GM23338 (cell line): ENCODE measurements around the gene ADORA1.

ENCODE experiments used
- CREB1 ChIP-seq: fragments of 250-450 bp; sonication (Bioruptor Pico); IDR thresholded peaks from 2 replicates; pipeline ENCODE4 v1.5.0; 2020; ENCODE audit warnings: low read depth, mild to moderate bottlenecking, moderate library complexity
- EZH2 ChIP-seq: fragments of 200-600 bp; sonication (generic); IDR thresholded peaks from one replicate; pipeline ENCODE4 v1.8.0; 2017; ENCODE audit warnings: antibody characterized with exemption, mild to moderate bottlenecking, low read depth; ENCODE audit not compliant: unreplicated experiment
- EZH2phosphoT487 ChIP-seq: fragments of 200-600 bp; sonication (generic); IDR thresholded peaks from one replicate; pipeline ENCODE4 v1.8.1; 2018; ENCODE audit warnings: antibody characterized with exemption; ENCODE audit not compliant: unreplicated experiment
- JUNB ChIP-seq: IDR thresholded peaks from one replicate; pipeline ENCODE4 v1.6.1; 2016; ENCODE audit warnings: antibody characterized with exemption; ENCODE audit not compliant: unreplicated experiment
- NANOG ChIP-seq: IDR thresholded peaks from 2 replicates; pipeline ENCODE4 v1.6.1; 2016; ENCODE audit warnings: antibody characterized with exemption, borderline replicate concordance
- POLR2AphosphoS5 ChIP-seq: IDR thresholded peaks from 2 replicates; pipeline ENCODE4 v1.6.1; 2016; ENCODE audit warnings: antibody characterized with exemption, low read depth
- ZNF114 ChIP-seq: fragments of 250-450 bp; sonication (Bioruptor Pico); IDR thresholded peaks from 2 replicates; pipeline ENCODE4 v1.5.0; 2020; ENCODE audit warnings: mild to moderate bottlenecking, moderate library complexity
- TF ChIP-seq, protein P1 (sequence below), 2 experiments: fragments of 200-600 bp in 1 of 2; sonication (generic) in 1 of 2; conservative IDR thresholded peaks; 2 replicates each; pipeline versions ENCODE4 v1.5.1 to v1.6.1; 2016 to 2017; ENCODE audit warnings: antibody characterized with exemption in 2 of 2, low read depth in 2 of 2, mild to moderate bottlenecking in 2 of 2, moderate library complexity in 1 of 2

DNA sequence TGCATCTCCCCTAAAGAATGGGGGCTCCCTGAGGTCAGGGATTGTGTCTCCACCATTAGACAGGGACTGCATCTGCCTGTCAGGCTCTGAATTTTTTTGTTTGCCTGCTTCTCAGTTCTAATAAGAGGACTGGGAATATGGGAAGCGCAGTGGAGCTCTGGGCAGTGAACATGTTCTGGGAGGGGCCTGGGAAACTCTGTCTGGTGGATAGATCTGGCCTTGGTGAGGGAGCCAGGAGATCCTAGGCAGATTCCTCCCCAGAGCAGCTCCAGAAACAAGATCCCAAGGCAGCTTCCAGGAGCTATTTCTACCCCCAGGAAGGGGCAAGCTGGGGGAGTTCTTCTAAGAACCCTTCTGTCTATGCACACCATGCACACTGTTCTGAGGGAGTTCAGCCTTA is 29.1 kb upstream of the ADORA1 start:
- TF ChIP-seq, protein P1, sequence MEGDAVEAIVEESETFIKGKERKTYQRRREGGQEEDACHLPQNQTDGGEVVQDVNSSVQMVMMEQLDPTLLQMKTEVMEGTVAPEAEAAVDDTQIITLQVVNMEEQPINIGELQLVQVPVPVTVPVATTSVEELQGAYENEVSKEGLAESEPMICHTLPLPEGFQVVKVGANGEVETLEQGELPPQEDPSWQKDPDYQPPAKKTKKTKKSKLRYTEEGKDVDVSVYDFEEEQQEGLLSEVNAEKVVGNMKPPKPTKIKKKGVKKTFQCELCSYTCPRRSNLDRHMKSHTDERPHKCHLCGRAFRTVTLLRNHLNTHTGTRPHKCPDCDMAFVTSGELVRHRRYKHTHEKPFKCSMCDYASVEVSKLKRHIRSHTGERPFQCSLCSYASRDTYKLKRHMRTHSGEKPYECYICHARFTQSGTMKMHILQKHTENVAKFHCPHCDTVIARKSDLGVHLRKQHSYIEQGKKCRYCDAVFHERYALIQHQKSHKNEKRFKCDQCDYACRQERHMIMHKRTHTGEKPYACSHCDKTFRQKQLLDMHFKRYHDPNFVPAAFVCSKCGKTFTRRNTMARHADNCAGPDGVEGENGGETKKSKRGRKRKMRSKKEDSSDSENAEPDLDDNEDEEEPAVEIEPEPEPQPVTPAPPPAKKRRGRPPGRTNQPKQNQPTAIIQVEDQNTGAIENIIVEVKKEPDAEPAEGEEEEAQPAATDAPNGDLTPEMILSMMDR (conservative IDR thresholded peaks at IDR 0.05; ENCODE audit: low read depth in 2 of 2) = no peak
- no peak for TF ChIP-seq CREB1 (CRISPR knock-in tag)
- TF ChIP-seq EZH2 = no peak
- TF ChIP-seq POLR2AphosphoS5 = no peak
- TF ChIP-seq JUNB = no peak
- no peak for TF ChIP-seq ZNF114 (CRISPR knock-in tag)
- TF ChIP-seq EZH2phosphoT487 = no peak
- TF ChIP-seq NANOG = no peak
